Lower leg skin (tissue), 4 donors: Measurements from ENCODE around the gene JPH3. TPM values are rescaled to one million over a fixed set of nuclear protein-coding genes. Genes with fewer than 3 reads are reported as not detected.

ENCODE experiments used
- DNase-seq, 2 donors: peaks; one replicate each; pipeline ENCODE4 v3.0.0-alpha.2; 2019; ENCODE audit warnings: low spot score in 2 of 2
- H3K4me3 ChIP-seq: fragments of 200-600 bp; sonication (generic); 2 replicates; pipeline ENCODE4 v1.5.1; 2017; ENCODE audit warnings: mild to moderate bottlenecking, low read depth; ENCODE audit not compliant: poor library complexity, severe bottlenecking
- POLR2A ChIP-seq, 2 donors: fragments of 450-650 bp; IDR thresholded peaks; one replicate each; pipeline ENCODE4 v1.6.1; 2016 to 2017; ENCODE audit warnings: antibody characterized with exemption in 2 of 2, mild to moderate bottlenecking in 1 of 2, moderate library complexity in 1 of 2
- WGBS, 2 donors: methylation state at CpG; one replicate each; pipeline ENCODE4 v1.1.5; 2018; 5-methylcytosine and 5-hydroxymethylcytosine counted together
- intact Hi-C: fragments of 100-400 bp; cut with DNase I; formaldehyde crosslinking; loops from one replicate; pipeline ENCODE4 v1.15.0; 2023; ENCODE audit warnings: low total_unique reads
- total RNA-seq, 4 donors: library from RNA; depleted of rRNA; stranded (reverse); fragments of >200 nt; gene quantifications; one replicate each; pipeline ENCODE4 v1.1.0, GENCODE V29; 2016
- TF ChIP-seq, protein P1 (sequence below), 3 donors: fragments of 450-650 bp; IDR thresholded peaks; one replicate each; pipeline ENCODE4 v1.5.1; 2016; ENCODE audit warnings: antibody characterized with exemption in 3 of 3, mild to moderate bottlenecking in 3 of 3, moderate library complexity in 2 of 3

Gene JPH3
- total RNA-seq, 4 donors from 2014 or later, result not detected

DNA sequence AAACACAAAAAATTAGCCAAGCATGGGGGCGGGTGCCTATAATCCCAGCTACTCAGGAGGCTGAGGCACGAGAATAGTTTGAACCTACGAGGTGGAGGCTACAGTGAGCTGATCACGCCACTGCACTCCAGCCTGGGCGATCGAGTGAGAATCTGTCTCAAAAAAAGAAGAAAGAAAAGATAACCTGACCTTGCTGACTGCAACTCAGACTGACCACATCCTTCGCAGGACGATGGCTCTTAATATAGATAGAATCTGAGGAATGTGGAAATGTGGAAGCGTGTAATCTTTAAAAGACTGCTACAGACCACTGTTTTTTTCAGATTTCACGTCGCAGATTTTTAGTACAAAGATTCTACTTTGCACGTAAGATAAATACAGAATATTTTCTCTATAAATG lies 125.7 kb downstream of the JPH3 start:
- no peak for DNase-seq
- intact Hi-C loops, result no loop called here
- H3K4me3 ChIP-seq, result no peak overlapping the region
- WGBS, 2 donors, result 90 to 92% methylated on average over 12 of the region's 12 CpGs
- TF ChIP-seq, protein P1, sequence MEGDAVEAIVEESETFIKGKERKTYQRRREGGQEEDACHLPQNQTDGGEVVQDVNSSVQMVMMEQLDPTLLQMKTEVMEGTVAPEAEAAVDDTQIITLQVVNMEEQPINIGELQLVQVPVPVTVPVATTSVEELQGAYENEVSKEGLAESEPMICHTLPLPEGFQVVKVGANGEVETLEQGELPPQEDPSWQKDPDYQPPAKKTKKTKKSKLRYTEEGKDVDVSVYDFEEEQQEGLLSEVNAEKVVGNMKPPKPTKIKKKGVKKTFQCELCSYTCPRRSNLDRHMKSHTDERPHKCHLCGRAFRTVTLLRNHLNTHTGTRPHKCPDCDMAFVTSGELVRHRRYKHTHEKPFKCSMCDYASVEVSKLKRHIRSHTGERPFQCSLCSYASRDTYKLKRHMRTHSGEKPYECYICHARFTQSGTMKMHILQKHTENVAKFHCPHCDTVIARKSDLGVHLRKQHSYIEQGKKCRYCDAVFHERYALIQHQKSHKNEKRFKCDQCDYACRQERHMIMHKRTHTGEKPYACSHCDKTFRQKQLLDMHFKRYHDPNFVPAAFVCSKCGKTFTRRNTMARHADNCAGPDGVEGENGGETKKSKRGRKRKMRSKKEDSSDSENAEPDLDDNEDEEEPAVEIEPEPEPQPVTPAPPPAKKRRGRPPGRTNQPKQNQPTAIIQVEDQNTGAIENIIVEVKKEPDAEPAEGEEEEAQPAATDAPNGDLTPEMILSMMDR (IDR thresholded peaks at IDR 0.05), result no peak
- TF ChIP-seq POLR2A (IDR thresholded peaks at IDR 0.05), result no peak

DNA sequence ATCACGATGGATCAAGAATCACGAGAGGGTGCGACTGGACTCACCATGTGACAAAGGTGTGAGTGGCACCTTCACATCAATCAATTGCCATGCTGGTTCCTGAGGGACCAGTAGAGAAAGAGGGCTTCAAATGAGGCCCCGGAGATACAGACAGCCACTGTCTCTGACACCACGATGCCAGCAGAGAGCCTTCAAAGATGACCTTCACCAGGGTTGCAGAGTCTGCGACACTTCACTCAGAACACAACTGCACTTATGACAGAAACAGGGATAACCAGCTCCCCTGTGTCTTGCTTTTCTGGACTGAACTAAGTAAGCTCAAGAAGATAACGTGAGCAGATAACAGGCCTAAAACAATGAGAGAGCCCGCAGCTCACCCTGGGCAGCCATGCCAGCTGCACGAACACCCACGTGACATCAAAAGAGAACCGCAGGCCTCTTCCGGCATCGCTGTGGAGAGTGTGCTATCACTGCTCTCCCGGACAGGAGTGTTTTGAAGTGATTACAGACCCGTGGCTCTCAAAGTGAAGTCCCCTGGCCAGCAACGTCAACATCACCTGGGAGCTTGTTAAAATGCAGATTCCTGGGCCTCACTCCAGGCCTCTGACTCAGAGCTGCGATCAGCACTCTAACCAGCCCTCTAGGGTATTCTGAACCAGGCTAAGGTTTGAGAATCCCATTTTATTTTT lies 127.1 kb downstream of the JPH3 start:
- intact Hi-C loops, result no loop called here
- H3K4me3 ChIP-seq, result no peak overlapping the region
- WGBS, 2 donors, result 94% methylated on average over 17 of the region's 17 CpGs
- TF ChIP-seq, protein P1 (IDR thresholded peaks at IDR 0.05), result no peak
- no peak for TF ChIP-seq POLR2A (IDR thresholded peaks at IDR 0.05)
- no peak for DNase-seq

DNA sequence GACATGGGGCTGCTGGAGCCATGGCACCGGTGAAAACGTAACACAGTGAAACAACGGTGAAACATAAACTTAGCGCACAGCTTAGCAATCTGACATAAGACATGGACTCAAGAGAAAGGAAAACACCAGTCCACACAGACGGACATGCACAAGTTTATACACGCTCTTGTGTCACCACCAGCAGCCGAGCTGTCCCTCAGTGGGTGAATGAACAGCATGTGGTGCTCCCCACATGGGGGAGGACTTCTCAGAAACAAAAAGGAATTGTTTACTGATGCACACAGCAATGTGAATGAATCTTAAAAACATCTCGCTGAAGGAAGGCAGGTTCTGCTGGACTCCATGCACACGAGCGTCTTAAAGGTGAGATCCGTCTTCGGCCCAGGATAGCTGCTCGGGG lies 129.3 kb downstream of the JPH3 start:
- DNase-seq, result no peak
- H3K4me3 ChIP-seq, result no peak overlapping the region
- 97% methylated on average over 13 of the region's 13 CpGs for whole genome bisulfite sequencing, 2 donors
- intact Hi-C loops, result no loop called here
- TF ChIP-seq POLR2A (IDR thresholded peaks at IDR 0.05), result no peak
- TF ChIP-seq, protein P1 (IDR thresholded peaks at IDR 0.05), result no peak

DNA sequence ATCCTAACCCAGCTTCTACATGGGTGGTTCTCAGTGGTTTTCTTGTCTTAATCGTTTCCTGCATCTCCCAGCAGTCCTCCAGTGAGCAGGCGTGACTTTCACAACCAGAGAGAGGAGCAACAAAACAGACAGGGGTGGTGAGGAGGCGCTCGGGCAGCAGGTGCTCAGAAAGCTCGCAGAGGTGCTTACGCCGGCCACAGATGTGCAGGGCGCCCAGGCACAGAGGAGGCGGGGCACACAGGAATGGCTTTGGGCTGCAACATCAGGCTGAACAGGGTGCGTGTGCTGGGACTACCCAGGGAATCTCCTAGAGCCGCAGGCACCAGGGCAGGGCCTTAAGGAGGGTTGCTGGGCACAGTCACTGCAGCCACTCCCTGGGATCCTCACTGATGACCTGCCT lies 130.9 kb downstream of the JPH3 start:
- no peak for TF ChIP-seq POLR2A (IDR thresholded peaks at IDR 0.05)
- TF ChIP-seq, protein P1 (IDR thresholded peaks at IDR 0.05), result no peak
- WGBS, 2 donors, result 87% methylated on average over 9 to 11 of the region's 11 CpGs
- intact Hi-C loops, result no loop called here
- H3K4me3 ChIP-seq, result no peak overlapping the region
- DNase-seq, result no peak

DNA sequence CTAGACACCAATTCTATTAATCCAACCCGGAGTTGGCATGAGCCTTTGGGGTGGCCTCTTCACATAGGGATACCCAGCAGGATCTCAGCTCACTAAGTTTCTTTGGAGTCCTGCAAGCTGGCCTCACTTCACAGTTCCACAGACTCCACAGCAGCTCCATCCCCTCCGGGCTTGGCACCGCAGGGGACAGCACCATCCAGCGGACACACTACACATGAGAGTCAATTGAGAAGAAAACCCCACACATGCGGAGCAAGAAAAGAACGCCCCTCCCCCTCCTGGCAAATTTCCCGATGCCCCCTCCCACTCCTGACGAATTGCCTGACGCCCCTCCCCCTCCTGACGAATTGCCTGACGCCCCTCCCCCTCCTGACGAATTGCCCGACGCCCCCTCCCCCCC lies 132.3 kb downstream of the JPH3 start:
- no peak for DNase-seq
- 69 to 72% methylated on average over 14 of the region's 14 CpGs for WGBS, 2 donors
- TF ChIP-seq, protein P1 (IDR thresholded peaks at IDR 0.05), result no peak
- TF ChIP-seq POLR2A (IDR thresholded peaks at IDR 0.05), result no peak
- intact Hi-C loops, result no loop called here
- H3K4me3 ChIP-seq, result no peak overlapping the region
